OCI-LY3 (cell line): ENCODE measurements around the gene ATP2B3.

Source experiments
- H2AFZ ChIP-seq: fragments of 200-600, 300-600 bp; shearing (Covaris generic); 2 replicates; pipeline ENCODE4 v1.6.0; 2014; ENCODE audit warnings: antibody characterized with exemption, low read depth, low read length
- H3K27ac ChIP-seq: fragments of 200-600, 300-600 bp; sonication (generic); 2 replicates; pipeline ENCODE4 v1.5.1; 2014; ENCODE audit warnings: mild to moderate bottlenecking, low read length, moderate library complexity, mixed read lengths
- H3K27me3 ChIP-seq: fragments of 200-600, 300-600 bp; sonication (generic); 2 replicates; pipeline ENCODE4 v1.6.1; 2014; ENCODE audit warnings: low read depth, low read length, mixed read lengths
- H3K36me3 ChIP-seq: fragments of 200-600, 300-600 bp; sonication (generic); replicated peaks from 2 replicates; pipeline ENCODE3; 2014; ENCODE audit warnings: low read depth, low read length, mixed read lengths
- H3K4me1 ChIP-seq: fragments of 300-600, 200-600 bp; sonication (generic); 2 replicates; pipeline ENCODE4 v1.6.1; 2014; ENCODE audit warnings: low read length, mixed read lengths
- H3K4me2 ChIP-seq: fragments of 200-600, 300-600 bp; sonication (generic); 2 replicates; pipeline ENCODE4 v1.6.1; 2014; ENCODE audit warnings: low read length, mixed read lengths
- H3K4me3 ChIP-seq: fragments of 300-600, 200-600 bp; sonication (generic); 2 replicates; pipeline ENCODE4 v1.5.1; 2014; ENCODE audit warnings: antibody characterized with exemption, mild to moderate bottlenecking, low read length, moderate library complexity
- H3K79me2 ChIP-seq: fragments of 300-600, 200-600 bp; shearing (Covaris generic); 2 replicates; pipeline ENCODE4 v1.6.1; 2014; ENCODE audit warnings: mild to moderate bottlenecking, low read length, mixed read lengths
- H3K9ac ChIP-seq: fragments of 300-600, 200-600 bp; shearing (Covaris generic); 2 replicates; pipeline ENCODE4 v1.6.0; 2014; ENCODE audit warnings: mild to moderate bottlenecking, low read length, moderate library complexity
- H3K9me3 ChIP-seq: fragments of 200-600, 300-600 bp; shearing (Covaris generic); 2 replicates; pipeline ENCODE4 v1.6.1; 2014; ENCODE audit warnings: low read length, mixed read lengths; ENCODE audit not compliant: insufficient read depth
- H4K20me1 ChIP-seq: fragments of 200-600, 300-600 bp; sonication (generic); 2 replicates; pipeline ENCODE4 v1.6.1; 2016; ENCODE audit warnings: low read length, mixed read lengths; ENCODE audit not compliant: insufficient read depth
- EZH2phosphoT487 ChIP-seq: fragments of 200-600 bp; shearing (Covaris generic); IDR thresholded peaks from 2 replicates; pipeline ENCODE4 v1.6.1; 2018; ENCODE audit warnings: antibody characterized with exemption, mixed run types, low read depth
- TF ChIP-seq, protein P1 (sequence below): fragments of 200-600, 300-600 bp; sonication (generic); IDR thresholded peaks from 2 replicates; pipeline ENCODE4 v1.5.1; 2014; ENCODE audit warnings: antibody characterized with exemption, low read length, low read depth

Gene ATP2B3

DNA sequence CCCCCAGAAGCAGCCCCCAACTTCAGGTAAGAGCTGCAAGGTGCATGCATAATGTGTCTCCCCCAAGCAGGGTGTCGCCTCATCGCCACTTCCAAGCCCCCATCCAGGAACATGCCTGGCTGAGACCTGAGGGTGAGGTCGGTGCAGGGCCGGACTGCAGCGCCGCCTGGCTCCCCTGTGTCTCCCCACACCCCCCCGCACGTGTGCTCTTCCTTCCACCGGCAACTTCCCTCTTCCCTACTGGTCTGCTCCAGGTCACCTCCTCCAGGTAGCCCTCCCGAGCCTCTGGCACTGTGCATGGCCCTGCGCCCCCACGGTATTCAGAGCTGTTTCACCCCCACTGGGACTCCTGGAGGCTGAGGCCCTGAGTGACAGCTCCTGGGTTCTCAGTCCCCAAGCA is 24.9 kb upstream of the ATP2B3 start:
- TF ChIP-seq EZH2phosphoT487: no peak
- TF ChIP-seq, protein P1, sequence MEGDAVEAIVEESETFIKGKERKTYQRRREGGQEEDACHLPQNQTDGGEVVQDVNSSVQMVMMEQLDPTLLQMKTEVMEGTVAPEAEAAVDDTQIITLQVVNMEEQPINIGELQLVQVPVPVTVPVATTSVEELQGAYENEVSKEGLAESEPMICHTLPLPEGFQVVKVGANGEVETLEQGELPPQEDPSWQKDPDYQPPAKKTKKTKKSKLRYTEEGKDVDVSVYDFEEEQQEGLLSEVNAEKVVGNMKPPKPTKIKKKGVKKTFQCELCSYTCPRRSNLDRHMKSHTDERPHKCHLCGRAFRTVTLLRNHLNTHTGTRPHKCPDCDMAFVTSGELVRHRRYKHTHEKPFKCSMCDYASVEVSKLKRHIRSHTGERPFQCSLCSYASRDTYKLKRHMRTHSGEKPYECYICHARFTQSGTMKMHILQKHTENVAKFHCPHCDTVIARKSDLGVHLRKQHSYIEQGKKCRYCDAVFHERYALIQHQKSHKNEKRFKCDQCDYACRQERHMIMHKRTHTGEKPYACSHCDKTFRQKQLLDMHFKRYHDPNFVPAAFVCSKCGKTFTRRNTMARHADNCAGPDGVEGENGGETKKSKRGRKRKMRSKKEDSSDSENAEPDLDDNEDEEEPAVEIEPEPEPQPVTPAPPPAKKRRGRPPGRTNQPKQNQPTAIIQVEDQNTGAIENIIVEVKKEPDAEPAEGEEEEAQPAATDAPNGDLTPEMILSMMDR: no peak
- H3K27me3 ChIP-seq: no peaks in the 10 kb centered on the region
- H3K9ac ChIP-seq: no peak overlapping the region
- H4K20me1 ChIP-seq: no peaks in the 10 kb centered on the region
- no peak overlapping the region for H3K4me2 ChIP-seq
- H3K36me3 ChIP-seq: no peaks in the 10 kb centered on the region
- H3K79me2 ChIP-seq: no peaks in the 10 kb centered on the region
- H3K9me3 ChIP-seq: no peaks in the 10 kb centered on the region
- no peak overlapping the region for H2AFZ ChIP-seq
- H3K27ac ChIP-seq: no peak overlapping the region
- H3K4me1 ChIP-seq: no peaks in the 10 kb centered on the region
- no peak overlapping the region for H3K4me3 ChIP-seq

DNA sequence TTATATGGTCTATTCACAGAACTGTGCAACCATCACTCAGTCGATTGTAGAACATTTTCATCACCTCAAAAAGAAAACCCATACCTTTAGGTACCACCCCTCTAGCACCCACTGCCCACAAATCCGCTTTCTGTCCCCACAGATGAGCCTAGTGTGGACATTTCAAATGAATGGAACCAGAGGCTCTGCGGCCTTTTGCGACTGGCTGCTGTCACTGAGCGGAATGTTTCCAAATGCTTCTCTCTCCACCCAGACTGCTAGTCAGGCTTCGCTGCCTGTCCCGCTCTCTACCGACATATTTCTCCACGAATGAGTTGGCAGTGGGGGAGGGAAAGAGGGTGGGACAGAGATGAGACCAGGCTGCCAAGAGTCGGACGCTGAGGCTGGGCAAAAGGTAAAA is 24.4 kb upstream of the ATP2B3 start:
- Histone ChIP-seq H4K20me1 (no peaks in the 10 kb centered on the region), H3K9me3 (no peaks in the 10 kb centered on the region), H3K36me3 (no peaks in the 10 kb centered on the region), H3K4me1 (no peaks in the 10 kb centered on the region), H2AFZ (no peak overlapping the region), H3K9ac (no peak overlapping the region), H3K4me2 (no peak overlapping the region), H3K4me3 (no peak overlapping the region), H3K79me2 (no peaks in the 10 kb centered on the region), H3K27me3 (no peaks in the 10 kb centered on the region), H3K27ac (no peak overlapping the region)
- TF ChIP-seq, protein P1: no peak
- no peak for TF ChIP-seq EZH2phosphoT487

DNA sequence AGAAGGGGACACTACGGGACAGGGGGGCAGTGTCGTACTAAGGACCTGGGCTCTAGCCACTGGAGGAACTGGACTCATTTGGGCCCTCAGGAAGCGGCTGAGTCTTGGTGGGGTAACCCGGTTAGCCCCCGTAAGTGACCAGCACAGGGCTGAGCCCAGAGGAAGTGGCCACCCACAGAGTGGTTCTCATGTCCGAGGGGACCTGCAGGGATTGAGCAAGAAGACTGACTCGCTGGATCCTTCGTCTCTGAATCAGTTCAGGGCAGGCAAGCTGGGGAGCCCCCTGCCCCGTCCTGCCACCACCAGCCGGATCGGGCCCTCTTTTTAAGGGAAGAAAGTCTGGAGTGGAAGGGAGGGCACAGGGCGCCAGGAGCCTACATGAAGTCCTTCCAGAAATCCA is 23.4 kb upstream of the ATP2B3 start:
- no peaks in the 10 kb centered on the region for H3K79me2 ChIP-seq
- no peaks in the 10 kb centered on the region for H3K9me3 ChIP-seq
- H3K4me2 ChIP-seq: no peak overlapping the region
- no peaks in the 10 kb centered on the region for H3K36me3 ChIP-seq
- no peak overlapping the region for H3K4me3 ChIP-seq
- H3K27me3 ChIP-seq: no peaks in the 10 kb centered on the region
- TF ChIP-seq, protein P1: no peak
- no peak for TF ChIP-seq EZH2phosphoT487
- no peak overlapping the region for H2AFZ ChIP-seq
- no peaks in the 10 kb centered on the region for H3K4me1 ChIP-seq
- H3K9ac ChIP-seq: no peak overlapping the region
- H3K27ac ChIP-seq: no peak overlapping the region
- no peaks in the 10 kb centered on the region for H4K20me1 ChIP-seq

DNA sequence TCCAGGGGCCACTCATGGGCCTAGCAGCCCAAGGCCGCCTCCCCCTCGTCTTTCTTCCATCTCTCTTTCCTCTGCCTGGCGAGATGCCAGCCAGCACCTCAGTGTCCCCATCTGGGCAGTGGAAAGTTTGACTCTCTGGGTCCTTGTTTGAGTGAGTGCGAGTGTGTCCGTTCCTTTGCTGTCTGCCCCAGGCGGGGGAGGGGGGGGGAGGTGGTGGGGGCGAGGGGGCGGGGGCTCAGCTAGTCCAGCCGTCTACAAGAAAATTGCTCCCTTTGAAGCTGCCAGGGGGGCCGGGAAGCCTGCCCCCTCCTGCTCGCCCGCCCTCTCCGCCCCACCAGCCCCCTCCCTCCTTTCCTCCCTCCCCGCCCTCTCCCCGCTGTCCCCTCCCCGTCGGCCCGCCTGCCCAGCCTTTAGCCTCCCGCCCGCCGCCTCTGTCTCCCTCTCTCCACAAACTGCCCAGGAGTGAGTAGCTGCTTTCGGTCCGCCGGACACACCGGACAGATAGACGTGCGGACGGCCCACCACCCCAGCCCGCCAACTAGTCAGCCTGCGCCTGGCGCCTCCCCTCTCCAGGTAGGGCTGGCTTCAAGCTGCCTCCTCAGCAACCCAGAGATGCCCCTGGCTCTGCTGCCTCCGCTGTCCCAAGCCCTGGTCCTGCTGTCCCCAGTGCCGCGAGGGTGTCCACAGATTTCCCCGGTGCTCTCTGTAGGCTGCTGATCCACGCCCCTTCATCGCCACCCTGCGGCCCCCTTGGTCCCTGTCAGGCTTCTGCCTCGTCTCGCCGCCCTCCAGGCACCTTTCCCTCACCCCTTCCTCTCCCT is 22.7 kb upstream of the ATP2B3 start, which contains the start of gene BGN:
TSS of gene BGN (plus strand) at position 440 of the 821 bp plus-strand sequence. CDS start 9,652 bp downstream, outside the sequence.
- Histone ChIP-seq H4K20me1 (no peaks in the 10 kb centered on the region), H3K9me3 (no peaks in the 10 kb centered on the region), H3K27me3 (no peaks in the 10 kb centered on the region), H3K27ac (no peak within 1 kb of the TSS), H2AFZ (no peak within 1 kb of the TSS), H3K9ac (no peak within 1 kb of the TSS), H3K79me2 (no peaks in the 10 kb centered on the region), H3K4me2 (no peak within 1 kb of the TSS), H3K4me1 (no peaks in the 10 kb centered on the region), H3K4me3 (no peak within 1 kb of the TSS), H3K36me3 (no peaks in the 10 kb centered on the region)
- TF ChIP-seq EZH2phosphoT487: no peak
- TF ChIP-seq, protein P1: no peak
